ENCODE data around the gene SEPTIN6.

SEPTIN6 gene

DNA sequence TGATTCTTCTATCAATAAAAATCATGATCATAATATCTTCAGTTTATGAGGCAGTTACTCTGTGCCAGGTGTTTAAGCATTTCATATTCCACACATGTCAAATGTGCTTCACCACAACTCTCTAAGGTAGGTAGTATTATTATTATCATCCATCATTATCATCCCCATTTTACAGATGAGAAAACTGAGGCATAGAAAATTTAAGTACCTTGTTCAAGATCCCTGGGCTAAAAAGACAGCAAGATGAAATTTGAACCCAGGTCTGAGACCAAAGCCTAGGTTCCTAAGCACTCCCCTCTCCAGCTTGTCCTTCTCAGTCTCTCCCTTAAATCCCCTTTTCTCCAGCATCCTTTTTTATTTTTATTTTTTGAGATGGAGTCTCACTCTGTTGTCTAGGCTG, 33.4 kb downstream of the SEPTIN6 start:
- ChIA-PET POLR2A (interaction anchor here (0.6 kb wide), 1 partner anchor 105 kb away, joined by 3 read pairs; no protein-coding TSS in a partner anchor), CTCF (interaction anchor here (1.0 kb wide), 1 partner anchor 39 kb away, joined by 4 read pairs; no protein-coding TSS in a partner anchor)
- H3K4me3 ChIP-seq (ENCODE audit: low read depth, low read length) = no peak overlapping the region
- peaks cover 0 to 14% of the 10 kb centered on the region in 2 experiments; a peak in 2 of 3 replicates for H3K36me3 ChIP-seq (ENCODE audit: control insufficient read depth in 2 of 2, insufficient read depth in 1 of 2, low read length in 2 of 2)
- no peaks in the 10 kb centered on the region for H3K9me3 ChIP-seq (ENCODE audit: control insufficient read depth, insufficient read depth, low read depth, low read length)
- TF ChIP-seq ZNF292 (tag by site-specific recombination; IDR thresholded peaks at IDR 0.05; ENCODE audit: borderline replicate concordance, low read depth) = no peak
- TF ChIP-seq SP7 (tag by site-specific recombination; IDR thresholded peaks at IDR 0.05) = no peak
- TF ChIP-seq ZNF660 (tag by site-specific recombination; IDR thresholded peaks at IDR 0.05) = no peak
- TF ChIP-seq ZNF169 (tag by site-specific recombination; IDR thresholded peaks at IDR 0.05) = no peak
- TF ChIP-seq ZXDB (tag by site-specific recombination; IDR thresholded peaks at IDR 0.05) = no peak
- TF ChIP-seq, protein P1, sequence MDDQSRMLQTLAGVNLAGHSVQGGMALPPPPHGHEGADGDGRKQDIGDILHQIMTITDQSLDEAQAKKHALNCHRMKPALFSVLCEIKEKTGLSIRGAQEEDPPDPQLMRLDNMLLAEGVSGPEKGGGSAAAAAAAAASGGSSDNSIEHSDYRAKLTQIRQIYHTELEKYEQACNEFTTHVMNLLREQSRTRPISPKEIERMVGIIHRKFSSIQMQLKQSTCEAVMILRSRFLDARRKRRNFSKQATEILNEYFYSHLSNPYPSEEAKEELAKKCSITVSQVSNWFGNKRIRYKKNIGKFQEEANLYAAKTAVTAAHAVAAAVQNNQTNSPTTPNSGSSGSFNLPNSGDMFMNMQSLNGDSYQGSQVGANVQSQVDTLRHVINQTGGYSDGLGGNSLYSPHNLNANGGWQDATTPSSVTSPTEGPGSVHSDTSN (CRISPR knock-in tag; IDR thresholded peaks at IDR 0.05) = no peak
- no peak for TF ChIP-seq ZNF184 (tag by site-specific recombination; IDR thresholded peaks at IDR 0.05)
- TF ChIP-seq SCRT1 (tag by site-specific recombination; IDR thresholded peaks at IDR 0.05; ENCODE audit: borderline replicate concordance) = no peak
- no peak for TF ChIP-seq GLIS2 (tag by site-specific recombination; IDR thresholded peaks at IDR 0.05)
- TF ChIP-seq, protein P2, sequence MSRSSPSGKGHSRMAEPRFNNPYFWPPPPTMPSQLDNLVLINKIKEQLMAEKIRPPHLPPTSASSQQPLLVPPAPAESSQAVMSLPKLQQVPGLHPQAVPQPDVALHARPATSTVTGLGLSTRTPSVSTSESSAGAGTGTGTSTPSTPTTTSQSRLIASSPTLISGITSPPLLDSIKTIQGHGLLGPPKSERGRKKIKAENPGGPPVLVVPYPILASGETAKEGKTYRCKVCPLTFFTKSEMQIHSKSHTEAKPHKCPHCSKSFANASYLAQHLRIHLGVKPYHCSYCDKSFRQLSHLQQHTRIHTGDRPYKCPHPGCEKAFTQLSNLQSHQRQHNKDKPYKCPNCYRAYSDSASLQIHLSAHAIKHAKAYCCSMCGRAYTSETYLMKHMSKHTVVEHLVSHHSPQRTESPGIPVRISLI (tag by site-specific recombination; IDR thresholded peaks at IDR 0.05) = no peak
- TF ChIP-seq ZNF16 (tag by site-specific recombination; IDR thresholded peaks at IDR 0.05; ENCODE audit: low read depth) = no peak
- H3K27ac ChIP-seq (ENCODE audit: extremely low read depth, low read depth, low read length) = no peak overlapping the region
- H3K4me1 ChIP-seq (ENCODE audit: control insufficient read depth, insufficient read depth, low read length) = no peaks in the 10 kb centered on the region

DNA sequence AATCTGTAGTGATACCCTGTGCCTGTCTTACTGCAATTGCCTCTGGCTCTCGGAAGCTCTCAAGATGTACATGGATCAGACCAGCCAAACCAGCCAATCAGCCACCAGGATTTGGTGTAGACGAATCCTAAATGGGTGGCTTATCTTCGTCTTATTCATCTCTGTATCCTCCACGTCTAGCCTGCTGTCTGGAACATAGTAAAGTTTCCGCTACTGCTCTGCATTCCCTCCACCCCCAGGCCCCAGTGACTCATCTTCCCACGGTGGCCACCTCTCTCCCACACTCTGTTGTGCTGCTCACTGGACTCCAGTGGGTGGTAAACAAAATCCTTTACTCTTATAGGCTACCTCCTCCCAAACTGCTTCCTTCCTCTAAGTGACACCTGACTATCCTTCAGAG, 37.8 kb downstream of the SEPTIN6 start:
- no peak overlapping the region for H3K27ac ChIP-seq (ENCODE audit: extremely low read depth, low read depth, low read length)
- ChIA-PET CTCF (interaction anchor here (0.6 to 1.7 kb wide), 3 partner anchors 75 to 139 kb away, joined by 3 to 8 read pairs (median 6); no protein-coding TSS in a partner anchor), POLR2A (interaction anchor here (1.5 kb wide), 1 partner anchor 12 kb away, joined by 4 read pairs; no protein-coding TSS in a partner anchor)
- no peak overlapping the region for H3K4me3 ChIP-seq (ENCODE audit: low read depth, low read length)
- H3K36me3 ChIP-seq (ENCODE audit: control insufficient read depth in 2 of 2, insufficient read depth in 1 of 2, low read length in 2 of 2) = peaks cover 0 to 22% of the 10 kb centered on the region in 2 experiments; a peak in 2 of 3 replicates
- H3K9me3 ChIP-seq (ENCODE audit: control insufficient read depth, insufficient read depth, low read depth, low read length) = no peaks in the 10 kb centered on the region
- TF ChIP-seq ZNF10 (tag by site-specific recombination; IDR thresholded peaks at IDR 0.05) (no peak), EGR2 (tag by site-specific recombination; IDR thresholded peaks at IDR 0.05; ENCODE audit: low read depth) (peak; percentile 98), KLF9 (tag by site-specific recombination; IDR thresholded peaks at IDR 0.05; ENCODE audit: low read depth) (no peak), ZFHX2 (tag by site-specific recombination; conservative IDR thresholded peaks at IDR 0.05) (peak; percentile 95)
- H3K4me1 ChIP-seq (ENCODE audit: control insufficient read depth, insufficient read depth, low read length) = no peaks in the 10 kb centered on the region

DNA sequence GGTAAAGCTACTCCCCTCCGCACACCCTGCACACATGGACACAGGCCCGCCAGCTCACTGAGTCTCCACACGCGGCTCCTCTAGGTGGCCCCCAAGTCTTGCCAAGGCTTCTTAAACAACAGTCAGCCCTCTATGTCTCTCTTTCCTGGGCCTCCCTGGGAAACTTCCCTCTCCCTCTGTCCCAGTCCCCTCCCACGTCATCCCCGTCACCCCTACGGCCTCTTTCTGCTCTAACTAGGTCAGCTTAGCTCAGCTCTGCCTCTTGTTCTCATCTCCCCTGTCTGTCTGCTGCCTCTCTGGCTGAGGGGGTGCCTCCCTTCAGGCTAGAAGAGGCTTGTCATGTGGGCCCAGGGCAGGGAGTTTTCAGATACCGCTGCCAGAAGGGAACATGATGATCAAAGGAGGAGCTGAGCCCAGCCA, 38.8 kb downstream of the SEPTIN6 start:
- H3K4me1 ChIP-seq (ENCODE audit: control insufficient read depth, insufficient read depth, low read length) = no peaks in the 10 kb centered on the region
- TF ChIP-seq ZNF341 (tag by site-specific recombination; IDR thresholded peaks at IDR 0.05; ENCODE audit: low read depth) (no peak), KLF10 (tag by site-specific recombination; IDR thresholded peaks at IDR 0.05) (no peak), SP7 (tag by site-specific recombination; IDR thresholded peaks at IDR 0.05) (no peak), EGR2 (tag by site-specific recombination; IDR thresholded peaks at IDR 0.05; ENCODE audit: low read depth) (peak; percentile 69; the same call in 1 of the 2 replicates), ZFHX2 (tag by site-specific recombination; conservative IDR thresholded peaks at IDR 0.05) (peak; percentile 67)
- CTCF ChIA-PET = interaction anchor here (0.6 to 1.7 kb wide), 3 partner anchors 76 to 173 kb away, joined by 3 to 8 read pairs (median 4); no protein-coding TSS in a partner anchor
- no peak overlapping the region for H3K27ac ChIP-seq (ENCODE audit: extremely low read depth, low read depth, low read length)
- peaks cover 0 to 28% of the 10 kb centered on the region in 2 experiments; a peak in 2 of 3 replicates for H3K36me3 ChIP-seq (ENCODE audit: control insufficient read depth in 2 of 2, insufficient read depth in 1 of 2, low read length in 2 of 2)
- POLR2A ChIA-PET = interaction anchor here (0.8 to 1.5 kb wide), 2 partner anchors 13 to 137 kb away, joined by 3 to 4 read pairs; partner anchors contain the start of gene RPL39
- no peaks in the 10 kb centered on the region for H3K9me3 ChIP-seq (ENCODE audit: control insufficient read depth, insufficient read depth, low read depth, low read length)
- no peak overlapping the region for H3K4me3 ChIP-seq (ENCODE audit: low read depth, low read length)

Measured in HEK293 (cell line).